ENCODE data around the gene BCL6. TPM values are rescaled to one million over a fixed set of nuclear protein-coding genes. Genes with fewer than 3 reads are reported as not detected.
A peak's percentile ranks its signal among the peaks of the same experiment; 100 is the strongest.

Gene BCL6
- total RNA-seq, 1 experiment from 2014 or later: 10.2 TPM

DNA sequence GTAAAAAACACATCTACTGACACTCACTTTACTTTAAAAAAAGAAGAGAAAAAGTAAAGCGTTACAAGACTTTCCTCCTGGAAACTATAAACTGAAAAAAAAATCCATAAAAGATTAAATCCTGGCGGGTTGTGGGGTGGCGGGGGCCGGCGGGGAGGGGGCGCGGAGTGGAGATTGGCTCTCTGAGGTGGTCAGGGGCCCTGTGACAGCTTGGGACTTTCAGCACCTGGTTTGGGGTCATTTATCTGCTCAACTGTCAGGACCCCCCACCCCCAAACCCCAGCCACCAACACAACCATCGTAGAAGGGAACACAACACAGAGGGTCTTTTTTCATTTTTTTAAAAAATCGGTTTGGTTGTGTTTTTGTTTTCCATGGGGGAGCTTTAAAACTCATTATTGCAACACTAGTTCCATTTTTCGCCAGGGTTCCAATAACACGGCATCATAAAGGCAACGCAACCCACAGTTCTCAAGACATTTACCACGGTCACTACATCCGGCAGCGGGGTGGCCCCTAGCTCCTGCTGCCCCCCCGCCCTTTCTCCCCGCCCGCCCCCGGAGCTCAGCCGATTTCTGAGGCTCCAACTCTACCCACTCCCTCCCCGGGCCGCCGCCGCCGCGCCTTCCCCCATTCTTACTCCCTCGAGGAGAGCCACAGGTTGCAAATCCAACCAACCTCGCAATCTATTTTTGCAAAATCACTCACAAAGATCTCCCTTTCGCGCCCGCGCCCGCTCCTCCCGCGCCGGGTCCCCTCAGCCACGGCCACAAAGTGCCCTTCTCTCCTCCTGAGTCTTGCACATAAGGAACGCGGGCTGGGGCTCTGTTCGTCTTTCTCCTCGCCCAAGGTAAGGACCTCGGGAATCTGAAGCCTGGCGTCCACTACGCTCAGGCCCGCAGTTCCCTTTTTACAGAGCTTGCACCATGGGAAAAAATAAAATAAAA is 1.8 kb downstream of the BCL6 start:
- no peak for ATAC-seq
- ChIA-PET CTCF (interaction anchor here (1.1 to 2.8 kb wide), 6 partner anchors 171 to 1211 kb away, joined by 3 to 14 read pairs (median 5); no protein-coding TSS in a partner anchor), POLR2A (interaction anchor here (1.2 to 1.4 kb wide), 3 partner anchors 411 to 1211 kb away, joined by 3 to 6 read pairs (median 4); partner anchors contain the start of gene LPP)
- TF ChIP-seq, protein P1, sequence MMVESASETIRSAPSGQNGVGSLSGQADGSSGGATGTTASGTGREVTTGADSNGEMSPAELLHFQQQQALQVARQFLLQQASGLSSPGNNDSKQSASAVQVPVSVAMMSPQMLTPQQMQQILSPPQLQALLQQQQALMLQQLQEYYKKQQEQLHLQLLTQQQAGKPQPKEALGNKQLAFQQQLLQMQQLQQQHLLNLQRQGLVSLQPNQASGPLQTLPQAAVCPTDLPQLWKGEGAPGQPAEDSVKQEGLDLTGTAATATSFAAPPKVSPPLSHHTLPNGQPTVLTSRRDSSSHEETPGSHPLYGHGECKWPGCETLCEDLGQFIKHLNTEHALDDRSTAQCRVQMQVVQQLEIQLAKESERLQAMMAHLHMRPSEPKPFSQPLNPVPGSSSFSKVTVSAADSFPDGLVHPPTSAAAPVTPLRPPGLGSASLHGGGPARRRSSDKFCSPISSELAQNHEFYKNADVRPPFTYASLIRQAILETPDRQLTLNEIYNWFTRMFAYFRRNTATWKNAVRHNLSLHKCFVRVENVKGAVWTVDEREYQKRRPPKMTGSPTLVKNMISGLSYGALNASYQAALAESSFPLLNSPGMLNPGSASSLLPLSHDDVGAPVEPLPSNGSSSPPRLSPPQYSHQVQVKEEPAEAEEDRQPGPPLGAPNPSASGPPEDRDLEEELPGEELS (CRISPR knock-in tag; IDR thresholded peaks at IDR 0.05): no peak
- no peak for TF ChIP-seq FOXK1 (CRISPR knock-in tag; IDR thresholded peaks at IDR 0.05)
- TF ChIP-seq, protein P2, sequence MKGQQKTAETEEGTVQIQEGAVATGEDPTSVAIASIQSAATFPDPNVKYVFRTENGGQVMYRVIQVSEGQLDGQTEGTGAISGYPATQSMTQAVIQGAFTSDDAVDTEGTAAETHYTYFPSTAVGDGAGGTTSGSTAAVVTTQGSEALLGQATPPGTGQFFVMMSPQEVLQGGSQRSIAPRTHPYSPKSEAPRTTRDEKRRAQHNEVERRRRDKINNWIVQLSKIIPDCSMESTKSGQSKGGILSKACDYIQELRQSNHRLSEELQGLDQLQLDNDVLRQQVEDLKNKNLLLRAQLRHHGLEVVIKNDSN (CRISPR knock-in tag; IDR thresholded peaks at IDR 0.05): no peak
- no peak for TF ChIP-seq NR2C2 (CRISPR knock-in tag; IDR thresholded peaks at IDR 0.05)
- TF ChIP-seq SOX15 (CRISPR knock-in tag; IDR thresholded peaks at IDR 0.05): no peak
- TF ChIP-seq PRDM15 (CRISPR knock-in tag; IDR thresholded peaks at IDR 0.05): no peak
- Mint-ChIP-seq H3K9me3 (no peaks in the 10 kb centered on the region), H3K27me3 (ENCODE audit: low read depth) (peaks cover 17% of the 10 kb centered on the region), H3K4me3 (peak overlapping the region; percentile 82), H3K27ac (no peak overlapping the region), H3K4me1 (peaks cover 54% of the 10 kb centered on the region), H3K36me3 (no peaks in the 10 kb centered on the region)
- DNase-seq (ENCODE audit: low spot score): no peak

GRCh38 chr3:187742351-187743171 is 2.7 kb downstream of the BCL6 start:
- ChIA-PET CTCF (interaction anchor here (0.5 to 2.8 kb wide), 10 partner anchors 171 to 1540 kb away, joined by 3 to 14 read pairs (median 5); no protein-coding TSS in a partner anchor), POLR2A (interaction anchor here (0.5 to 1.4 kb wide), 3 partner anchors 930 to 1205 kb away, joined by 3 read pairs; no protein-coding TSS in a partner anchor)
- H3K27ac Mint-ChIP-seq: no peak overlapping the region
- no peak for DNase-seq (ENCODE audit: low spot score)
- H3K4me1 Mint-ChIP-seq: peaks cover 45% of the 10 kb centered on the region
- TF ChIP-seq ETV6 (CRISPR knock-in tag; IDR thresholded peaks at IDR 0.05) (no peak), TP53 (CRISPR knock-in tag; IDR thresholded peaks at IDR 0.05) (no peak), ZNF219 (CRISPR knock-in tag; IDR thresholded peaks at IDR 0.05; ENCODE audit: borderline replicate concordance) (no peak), SP1 (CRISPR knock-in tag; conservative IDR thresholded peaks at IDR 0.05) (no peak), GABPB1 (CRISPR knock-in tag; IDR thresholded peaks at IDR 0.05) (no peak), ZNF263 (CRISPR knock-in tag; IDR thresholded peaks at IDR 0.05; ENCODE audit: low read depth) (no peak), PREB (CRISPR knock-in tag; IDR thresholded peaks at IDR 0.05; ENCODE audit: borderline replicate concordance) (no peak), E2F4 (CRISPR knock-in tag; IDR thresholded peaks at IDR 0.05; ENCODE audit: borderline replicate concordance, low read depth) (no peak)
- TF ChIP-seq, protein P2 (CRISPR knock-in tag; IDR thresholded peaks at IDR 0.05): no peak
- peaks cover 17% of the 10 kb centered on the region for H3K27me3 Mint-ChIP-seq (ENCODE audit: low read depth)
- H3K36me3 Mint-ChIP-seq: no peaks in the 10 kb centered on the region
- no peaks in the 10 kb centered on the region for H3K9me3 Mint-ChIP-seq
- ATAC-seq: no peak
- H3K4me3 Mint-ChIP-seq: peak overlapping the region; percentile 82

Measured in WTC11 (cell line).